ENCODE data around the gene ABCG1.

Gene ABCG1

GRCh38 chr21:42239556-42239955, 20.6 kb downstream of the ABCG1 start:
- H3K27me3 ChIP-seq (ENCODE audit: control insufficient read depth, insufficient read depth, low read length) = no peaks in the 10 kb centered on the region
- TF ChIP-seq CTCF (IDR thresholded peaks at IDR 0.05) = no peak
- no peak overlapping the region for H2AFZ ChIP-seq
- no peak overlapping the region for H3K4me3 ChIP-seq (ENCODE audit: low read depth, low read length)
- H3K79me2 ChIP-seq = no peaks in the 10 kb centered on the region
- no peaks in the 10 kb centered on the region for H3K36me3 ChIP-seq (ENCODE audit: control insufficient read depth, insufficient read depth, low read length)
- H3K27ac ChIP-seq = no peak overlapping the region
- H3K9ac ChIP-seq = no peak overlapping the region
- peaks cover 18% of the 10 kb centered on the region for H3K4me1 ChIP-seq
- H3K4me2 ChIP-seq (ENCODE audit: low read length) = no peak overlapping the region
- H3K9me3 ChIP-seq (ENCODE audit: control insufficient read depth, low read length) = no peaks in the 10 kb centered on the region

DNA sequence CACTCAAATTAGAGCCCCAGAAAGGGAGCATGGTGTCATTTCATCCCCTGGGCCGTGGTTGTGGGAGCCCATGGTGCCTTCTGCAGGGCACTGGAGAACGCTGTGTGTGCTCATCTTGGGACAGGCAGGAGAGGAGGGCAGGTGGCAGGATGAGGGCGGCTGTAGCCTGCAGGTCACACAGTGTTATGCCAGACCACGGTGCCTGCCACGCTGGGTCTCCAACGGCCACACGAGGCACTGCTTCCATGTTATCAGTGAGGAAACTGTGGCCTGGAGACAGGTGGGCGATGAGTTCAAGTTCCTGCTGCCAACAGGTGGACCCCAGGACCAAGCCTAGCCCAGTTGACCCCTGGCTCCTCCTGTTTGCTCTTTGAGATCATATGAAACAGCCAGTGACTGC, 21.0 kb downstream of the ABCG1 start:
- H3K27me3 ChIP-seq (ENCODE audit: control insufficient read depth, insufficient read depth, low read length) = no peaks in the 10 kb centered on the region
- no peak for TF ChIP-seq CTCF (IDR thresholded peaks at IDR 0.05)
- H3K9me3 ChIP-seq (ENCODE audit: control insufficient read depth, low read length) = no peaks in the 10 kb centered on the region
- H3K9ac ChIP-seq = no peak overlapping the region
- H3K4me1 ChIP-seq = peaks cover 17% of the 10 kb centered on the region
- no peak overlapping the region for H3K27ac ChIP-seq
- H3K79me2 ChIP-seq = no peaks in the 10 kb centered on the region
- H3K36me3 ChIP-seq (ENCODE audit: control insufficient read depth, insufficient read depth, low read length) = no peaks in the 10 kb centered on the region
- H3K4me2 ChIP-seq (ENCODE audit: low read length) = no peak overlapping the region
- H2AFZ ChIP-seq = no peak overlapping the region
- no peak overlapping the region for H3K4me3 ChIP-seq (ENCODE audit: low read depth, low read length)

GRCh38 chr21:42242611-42243010, 23.7 kb downstream of the ABCG1 start:
- no peaks in the 10 kb centered on the region for H3K9me3 ChIP-seq (ENCODE audit: control insufficient read depth, low read length)
- H3K36me3 ChIP-seq (ENCODE audit: control insufficient read depth, insufficient read depth, low read length) = no peaks in the 10 kb centered on the region
- H3K4me1 ChIP-seq = peaks cover 8% of the 10 kb centered on the region
- H3K27ac ChIP-seq = no peak overlapping the region
- no peak overlapping the region for H3K9ac ChIP-seq
- H3K4me2 ChIP-seq (ENCODE audit: low read length) = no peak overlapping the region
- no peak overlapping the region for H3K4me3 ChIP-seq (ENCODE audit: low read depth, low read length)
- no peak overlapping the region for H2AFZ ChIP-seq
- TF ChIP-seq CTCF (IDR thresholded peaks at IDR 0.05) = no peak
- peaks cover under 1% of the 10 kb centered on the region for H3K79me2 ChIP-seq
- H3K27me3 ChIP-seq (ENCODE audit: control insufficient read depth, insufficient read depth, low read length) = no peaks in the 10 kb centered on the region

DNA sequence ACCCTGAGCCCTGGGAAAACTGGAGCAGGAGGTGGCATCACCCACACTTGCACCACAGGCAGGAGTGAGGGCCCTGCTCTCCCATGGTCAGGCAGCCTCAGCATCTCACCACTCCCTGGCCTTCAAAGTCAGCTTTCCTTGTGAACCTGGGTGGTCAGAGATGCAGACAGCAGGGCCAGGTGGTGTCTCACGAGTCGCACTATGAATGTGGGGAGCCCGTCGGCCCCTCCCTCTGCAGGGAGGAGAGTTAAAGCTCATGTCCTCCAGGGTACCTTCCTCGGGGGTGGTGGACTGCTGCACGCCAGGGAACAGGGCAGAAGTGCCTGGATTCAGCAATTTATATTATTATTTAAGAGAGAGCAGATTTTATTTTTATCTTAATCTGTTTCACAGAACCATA, 24.1 kb downstream of the ABCG1 start:
- no peak overlapping the region for H3K27ac ChIP-seq
- H3K9ac ChIP-seq = no peak overlapping the region
- H3K27me3 ChIP-seq (ENCODE audit: control insufficient read depth, insufficient read depth, low read length) = no peaks in the 10 kb centered on the region
- H3K4me1 ChIP-seq = peaks cover 8% of the 10 kb centered on the region
- H3K36me3 ChIP-seq (ENCODE audit: control insufficient read depth, insufficient read depth, low read length) = no peaks in the 10 kb centered on the region
- no peak overlapping the region for H2AFZ ChIP-seq
- no peak overlapping the region for H3K4me3 ChIP-seq (ENCODE audit: low read depth, low read length)
- H3K79me2 ChIP-seq = peaks cover 3% of the 10 kb centered on the region
- H3K4me2 ChIP-seq (ENCODE audit: low read length) = no peak overlapping the region
- no peaks in the 10 kb centered on the region for H3K9me3 ChIP-seq (ENCODE audit: control insufficient read depth, low read length)
- no peak for TF ChIP-seq CTCF (IDR thresholded peaks at IDR 0.05)

- H3K4me2 ChIP-seq (ENCODE audit: low read length) = no peak overlapping the region
- no peaks in the 10 kb centered on the region for H3K9me3 ChIP-seq (ENCODE audit: control insufficient read depth, low read length)
- no peak overlapping the region for H3K27ac ChIP-seq
- no peaks in the 10 kb centered on the region for H3K27me3 ChIP-seq (ENCODE audit: control insufficient read depth, insufficient read depth, low read length)
- no peak overlapping the region for H3K4me3 ChIP-seq (ENCODE audit: low read depth, low read length)
- peaks cover 8% of the 10 kb centered on the region for H3K4me1 ChIP-seq
- no peak overlapping the region for H3K9ac ChIP-seq
- H2AFZ ChIP-seq = no peak overlapping the region
- no peak for TF ChIP-seq CTCF (IDR thresholded peaks at IDR 0.05)
- peaks cover 3% of the 10 kb centered on the region for H3K79me2 ChIP-seq
- no peaks in the 10 kb centered on the region for H3K36me3 ChIP-seq (ENCODE audit: control insufficient read depth, insufficient read depth, low read length)
Observed at GRCh38 chr21:42245331-42246193, 26.6 kb downstream of the ABCG1 start.

All from parathyroid adenoma (tissue), 2 donors.